A549 (cell line): ENCODE measurements around the gene TREM2. TPM values are rescaled to one million over a fixed set of nuclear protein-coding genes. Genes with fewer than 3 reads are reported as not detected.

Experiments used
- ATAC-seq, 2 experiments: fragments of 200-7000 bp in 1 of 2; fragments of >200 bp in 1 of 2; cut with Nextera tagmentation in 1 of 2; cut with Tn5 transposase in 1 of 2; 3 replicates each; pipeline versions ENCODE4 v1.8.0 to v1.9.1; 2018 to 2020; ENCODE audit warnings: mild to moderate bottlenecking in 1 of 2, moderate library complexity in 1 of 2
- CTCF ChIA-PET: fragments of 300-600 bp; sonication (Branson Sonifier 250); formaldehyde crosslinking; extraction: SDS; loops from one replicate; lab custom pipeline; 2021; ENCODE audit warnings: antibody characterized with exemption, inconsistent platforms; lab: Yijun Ruan, JAX
- POLR2A ChIA-PET: fragments of 350-600 bp; formaldehyde crosslinking; extraction: SDS; loops from one replicate; lab custom pipeline; 2021; ENCODE audit warnings: antibody characterized with exemption, inconsistent platforms; lab: Yijun Ruan, JAX
- DNase-seq, 2 experiments: peaks; one replicate each; pipeline versions ENCODE4 v3.0.0 to v3.0.0-alpha.2; 2011 to 2016; ENCODE audit warnings: low read depth in 1 of 2, low spot score in 1 of 2
- FAIRE-seq: peaks from 2 replicates; lab custom pipeline; 2011; peaks lifted over from hg19 to GRCh38; lab: Jason Lieb, UNC
- H3K27ac ChIP-seq, 2 experiments: fragments of >200 bp; sonication (Bioruptor Twin); formaldehyde crosslinking; 3 replicates each; pipeline ENCODE4 v1.5.1; 2016 to 2017
- H3K4me1 ChIP-seq: fragments of >200 bp; sonication (Bioruptor Twin); formaldehyde crosslinking; 3 replicates; pipeline ENCODE4 v1.6.1; 2016
- H3K4me2 ChIP-seq: fragments of >200 bp; sonication (Bioruptor Twin); formaldehyde crosslinking; 3 replicates; pipeline ENCODE4 v1.6.1; 2016
- H3K4me3 ChIP-seq: fragments of >200 bp; sonication (Bioruptor Twin); formaldehyde crosslinking; 3 replicates; pipeline ENCODE4 v1.5.1; 2016
- H3K9me3 ChIP-seq: fragments of >200 bp; sonication (Bioruptor Twin); formaldehyde crosslinking; 3 replicates; pipeline ENCODE4 v1.6.1; 2016
- CEBPB ChIP-seq, 2 experiments: fragments of >200 bp in 1 of 2; sonication (Bioruptor Twin) in 1 of 2; formaldehyde crosslinking in 1 of 2; IDR thresholded peaks; 2 replicates each; pipeline ENCODE4 v1.6.1; 2012 to 2016
- CHD2 ChIP-seq: fragments of 150-350 bp; IDR thresholded peaks from 2 replicates; pipeline ENCODE4 v1.6.1; 2014; ENCODE audit warnings: low read length; ENCODE audit not compliant: partially characterized antibody
- EP300 ChIP-seq, 2 experiments: fragments of >200 bp; sonication (Bioruptor Twin); formaldehyde crosslinking; IDR thresholded peaks; 2 replicates in 1 of 2; 3 replicates in 1 of 2; pipeline ENCODE4 v1.6.1; 2016 to 2017
- ESRRA ChIP-seq: fragments of 150-350 bp; IDR thresholded peaks from 2 replicates; pipeline ENCODE4 v1.6.1; 2014; ENCODE audit warnings: mild to moderate bottlenecking, low read length, borderline replicate concordance
- FOSL2 ChIP-seq, 2 experiments: fragments of 450-650 bp in 1 of 2; fragments of >200 bp in 1 of 2; sonication (Bioruptor Twin) in 1 of 2; formaldehyde crosslinking; IDR thresholded peaks; 2 replicates each; pipeline versions ENCODE4 v1.5.0 to v1.6.1; 2016 to 2020; ENCODE audit warnings: mild to moderate bottlenecking in 1 of 2, moderate library complexity in 1 of 2
- HOXA7 ChIP-seq: fragments of 250-450 bp; sonication (Bioruptor Pico); IDR thresholded peaks from 2 replicates; pipeline ENCODE4 v1.5.0; 2020; ENCODE audit warnings: mild to moderate bottlenecking, moderate library complexity
- HOXB13 ChIP-seq: fragments of 250-450 bp; sonication (Bioruptor Pico); IDR thresholded peaks from 2 replicates; pipeline ENCODE4 v1.5.0; 2020; ENCODE audit warnings: low read depth, mild to moderate bottlenecking, moderate library complexity
- JUN ChIP-seq, 2 experiments: fragments of >200 bp; sonication (Bioruptor Twin); formaldehyde crosslinking; IDR thresholded peaks; 2 replicates in 1 of 2; 3 replicates in 1 of 2; pipeline ENCODE4 v1.6.1; 2016 to 2017
- JUNB ChIP-seq: fragments of >200 bp; sonication (Bioruptor Twin); formaldehyde crosslinking; IDR thresholded peaks from 2 replicates; pipeline ENCODE4 v1.6.1; 2016
- KDM5A ChIP-seq: fragments of 200-600 bp; sonication (generic); IDR thresholded peaks from 2 replicates; pipeline ENCODE4 v1.6.1; 2016; ENCODE audit warnings: antibody characterized with exemption, mild to moderate bottlenecking
- MAFK ChIP-seq: fragments of 450-650 bp; IDR thresholded peaks from 2 replicates; pipeline ENCODE4 v1.6.1; 2014; ENCODE audit not compliant: partially characterized antibody
- MYC ChIP-seq: IDR thresholded peaks from 2 replicates; pipeline ENCODE4 v1.6.1; 2012; ENCODE audit warnings: mild to moderate bottlenecking, inconsistent platforms, low read length, improper control_type of control experiment, borderline replicate concordance
- NFE2L2 ChIP-seq: fragments of 150-350 bp; conservative IDR thresholded peaks from 2 replicates; pipeline ENCODE4 v1.6.1; 2014; ENCODE audit warnings: low read length
- NPAS2 ChIP-seq: fragments of 250-450 bp; sonication (Bioruptor Pico); IDR thresholded peaks from 2 replicates; pipeline ENCODE4 v1.8.0; 2022; ENCODE audit warnings: mild to moderate bottlenecking, moderate library complexity, borderline replicate concordance
- RCOR1 ChIP-seq: fragments of 150-350 bp; IDR thresholded peaks from 2 replicates; pipeline ENCODE4 v1.6.1; 2014; ENCODE audit warnings: antibody characterized with exemption, low read length, low read depth
- SMC3 ChIP-seq: fragments of >200 bp; sonication (Bioruptor Twin); formaldehyde crosslinking; IDR thresholded peaks from 3 replicates; pipeline ENCODE4 v1.6.1; 2018; ENCODE audit warnings: inconsistent platforms
- ZC3H11A ChIP-seq: fragments of 450-650 bp; IDR thresholded peaks from 2 replicates; pipeline ENCODE4 v1.6.1; 2014; ENCODE audit warnings: antibody characterized with exemption, mild to moderate bottlenecking
- ZNF302 ChIP-seq: fragments of 250-450 bp; sonication (Bioruptor Pico); IDR thresholded peaks from 2 replicates; pipeline ENCODE4 v1.9.0; 2021; ENCODE audit warnings: inconsistent platforms, mild to moderate bottlenecking, moderate library complexity
- ZSCAN20 ChIP-seq: fragments of 250-450 bp; sonication (Bioruptor Pico); IDR thresholded peaks from 2 replicates; pipeline ENCODE4 v1.8.0; 2022; ENCODE audit warnings: mild to moderate bottlenecking, moderate library complexity
- WGBS: methylation state at CpG from one replicate; pipeline ENCODE4 v1.1.6; 2017; ENCODE audit errors: missing lambda C conversion rate; 5-methylcytosine and 5-hydroxymethylcytosine counted together
- polyA plus RNA-seq, 4 experiments: library from polyadenylated mRNA; depleted of rRNA in 3 of 4; stranded (reverse); fragments of >200 nt; fragmentation: RNase III in 1 of 4; extraction: RNeasy Plus Mini Kit Qiagen cat#74134 plus additional on column Dnase treatment in 1 of 4; gene quantifications; 2 replicates in 3 of 4; 3 replicates in 1 of 4; pipeline ENCODE4 v1.2.3, GENCODE V29; 2011 to 2017
- TF ChIP-seq, protein P1 (sequence below): IDR thresholded peaks from 2 replicates; pipeline ENCODE4 v1.6.1; 2012; ENCODE audit warnings: low read depth, borderline replicate concordance
- TF ChIP-seq, protein P2 (sequence below): fragments of >200 bp; sonication (Bioruptor Twin); formaldehyde crosslinking; IDR thresholded peaks from 3 replicates; pipeline ENCODE4 v1.5.1; 2016

The TREM2 gene
- polyA plus RNA-seq, 2 of the 4 experiments (the other 2 are of a cell fraction) = not detected

DNA sequence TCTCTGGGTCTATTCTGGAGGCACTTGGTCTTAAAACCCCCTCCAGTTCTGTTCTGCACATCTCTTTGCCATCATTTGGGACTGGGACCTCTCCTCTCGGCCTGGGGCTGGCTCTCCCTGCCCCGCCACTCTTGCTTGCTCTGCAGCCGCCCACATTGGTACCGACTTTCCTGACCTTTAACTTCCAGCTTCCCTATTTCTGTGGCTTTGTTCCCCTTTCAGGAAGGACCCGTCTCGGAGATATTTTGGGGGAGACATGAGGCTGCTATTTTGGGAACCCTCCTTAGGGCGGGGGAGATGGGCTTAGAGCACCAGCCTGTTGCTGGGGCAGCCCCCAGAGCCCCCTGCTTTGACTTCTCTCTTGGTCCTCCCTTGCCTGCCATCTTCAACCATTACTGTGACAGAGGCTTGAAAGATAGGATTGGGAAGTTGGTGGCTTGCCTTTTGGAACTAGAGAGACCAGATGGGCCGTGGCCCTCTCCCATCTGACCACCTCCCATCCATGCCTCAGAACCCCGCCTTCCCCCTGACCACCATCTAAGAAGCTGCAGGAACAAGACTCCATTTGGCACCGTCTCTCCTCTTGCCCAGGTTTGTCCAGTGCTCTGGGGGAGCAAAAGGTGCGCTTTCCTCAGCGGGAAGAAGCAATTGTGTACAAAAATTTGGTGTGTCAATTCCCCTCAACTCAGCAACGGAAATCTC lies 914 bp downstream of the TREM2 start:
- ATAC-seq (no peak), DNase-seq (no peak), FAIRE-seq (no peak)
- no peak overlapping the region for H3K4me2 ChIP-seq
- 42% methylated on average over 13 of the region's 13 CpGs for WGBS
- no peak for TF ChIP-seq ZSCAN20 (CRISPR knock-in tag)
- no peak for TF ChIP-seq ZC3H11A
- no peak for TF ChIP-seq ZNF302
- no peak for TF ChIP-seq CHD2
- no peak for TF ChIP-seq JUN (IDR thresholded peaks at IDR 0.05)
- CTCF ChIA-PET = no interaction called here
- no peak overlapping the region for H3K27ac ChIP-seq
- POLR2A ChIA-PET = no interaction called here
- H3K9me3 ChIP-seq = no peaks in the 10 kb centered on the region
- no peak overlapping the region for H3K4me3 ChIP-seq
- H3K4me1 ChIP-seq = no peaks in the 10 kb centered on the region

DNA sequence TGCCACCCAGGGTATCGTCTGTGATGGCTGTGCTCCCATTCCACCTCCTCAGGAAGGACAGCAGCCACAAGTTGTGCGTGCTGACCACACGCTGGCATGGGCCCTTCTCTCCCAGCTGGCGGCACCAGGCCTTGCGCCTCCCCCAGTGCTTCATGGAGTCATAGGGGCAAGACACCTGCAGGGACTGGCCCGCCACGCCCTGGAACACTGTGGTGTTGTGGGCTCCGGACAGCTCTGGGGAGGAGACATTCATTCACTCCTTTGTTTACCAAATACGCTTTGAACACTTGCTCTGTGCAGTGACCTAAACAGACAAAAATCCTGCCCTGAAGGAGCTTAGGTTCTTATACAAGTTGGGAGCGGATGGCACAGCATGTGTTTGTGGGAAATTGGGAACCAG lies 1.5 kb downstream of the TREM2 start:
- no peak for TF ChIP-seq ESRRA
- TF ChIP-seq CEBPB (IDR thresholded peaks at IDR 0.05) = no peak
- no peak for TF ChIP-seq NPAS2 (CRISPR knock-in tag)
- no peak for TF ChIP-seq ZC3H11A
- no peak for TF ChIP-seq NFE2L2
- TF ChIP-seq JUNB = no peak
- no peak for TF ChIP-seq SMC3
- TF ChIP-seq, protein P1, sequence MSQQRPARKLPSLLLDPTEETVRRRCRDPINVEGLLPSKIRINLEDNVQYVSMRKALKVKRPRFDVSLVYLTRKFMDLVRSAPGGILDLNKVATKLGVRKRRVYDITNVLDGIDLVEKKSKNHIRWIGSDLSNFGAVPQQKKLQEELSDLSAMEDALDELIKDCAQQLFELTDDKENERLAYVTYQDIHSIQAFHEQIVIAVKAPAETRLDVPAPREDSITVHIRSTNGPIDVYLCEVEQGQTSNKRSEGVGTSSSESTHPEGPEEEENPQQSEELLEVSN = no peak
- TF ChIP-seq KDM5A = no peak
- no peak for TF ChIP-seq MYC
- ChIA-PET POLR2A (no interaction called here), CTCF (no interaction called here)
- Histone ChIP-seq H3K4me3 (no peak overlapping the region), H3K4me2 (no peak overlapping the region), H3K4me1 (no peaks in the 10 kb centered on the region), H3K9me3 (no peaks in the 10 kb centered on the region), H3K27ac (no peak overlapping the region)
- FAIRE-seq = no peak
- WGBS = 36% methylated on average over 3 of the region's 10 CpGs
- ATAC-seq = no peak
- no peak for DNase-seq

DNA sequence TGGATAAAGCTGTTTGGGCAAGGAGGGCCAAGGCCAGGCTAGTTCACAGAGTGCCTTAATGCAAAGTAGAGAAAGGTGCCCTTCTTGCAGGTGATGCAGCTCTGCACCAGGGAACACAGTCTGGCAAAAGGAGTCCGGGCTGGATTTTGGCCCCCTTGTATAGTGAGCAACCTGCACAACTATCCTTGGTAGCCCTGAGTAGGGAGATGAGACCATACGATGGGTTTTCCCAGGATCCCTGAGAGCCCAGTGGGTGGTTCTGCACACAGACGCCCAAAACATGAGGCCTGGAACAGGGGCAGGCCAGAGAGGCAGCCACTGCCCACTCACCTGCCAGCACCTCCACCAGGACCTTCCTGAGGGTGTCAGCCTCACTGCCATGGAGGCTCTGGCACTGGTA lies 2.0 kb downstream of the TREM2 start:
- H3K9me3 ChIP-seq = no peaks in the 10 kb centered on the region
- DNase-seq (no peak), ATAC-seq (no peak), FAIRE-seq (no peak)
- H3K4me1 ChIP-seq = no peaks in the 10 kb centered on the region
- no peak overlapping the region for H3K27ac ChIP-seq
- CTCF ChIA-PET = interaction anchor here (0.6 kb wide), 1 partner anchor 318 kb away, joined by 3 read pairs; no protein-coding TSS in a partner anchor
- WGBS = 0% methylated on average over 2 of the region's 3 CpGs
- TF ChIP-seq HOXB13 (no peak), EP300 (IDR thresholded peaks at IDR 0.05) (no peak), MAFK (no peak), FOSL2 (IDR thresholded peaks at IDR 0.05) (no peak), FOSL2 (CRISPR knock-in tag; IDR thresholded peaks at IDR 0.05) (no peak), HOXA7 (CRISPR knock-in tag) (no peak), RCOR1 (no peak), KDM5A (no peak)
- TF ChIP-seq, protein P2, sequence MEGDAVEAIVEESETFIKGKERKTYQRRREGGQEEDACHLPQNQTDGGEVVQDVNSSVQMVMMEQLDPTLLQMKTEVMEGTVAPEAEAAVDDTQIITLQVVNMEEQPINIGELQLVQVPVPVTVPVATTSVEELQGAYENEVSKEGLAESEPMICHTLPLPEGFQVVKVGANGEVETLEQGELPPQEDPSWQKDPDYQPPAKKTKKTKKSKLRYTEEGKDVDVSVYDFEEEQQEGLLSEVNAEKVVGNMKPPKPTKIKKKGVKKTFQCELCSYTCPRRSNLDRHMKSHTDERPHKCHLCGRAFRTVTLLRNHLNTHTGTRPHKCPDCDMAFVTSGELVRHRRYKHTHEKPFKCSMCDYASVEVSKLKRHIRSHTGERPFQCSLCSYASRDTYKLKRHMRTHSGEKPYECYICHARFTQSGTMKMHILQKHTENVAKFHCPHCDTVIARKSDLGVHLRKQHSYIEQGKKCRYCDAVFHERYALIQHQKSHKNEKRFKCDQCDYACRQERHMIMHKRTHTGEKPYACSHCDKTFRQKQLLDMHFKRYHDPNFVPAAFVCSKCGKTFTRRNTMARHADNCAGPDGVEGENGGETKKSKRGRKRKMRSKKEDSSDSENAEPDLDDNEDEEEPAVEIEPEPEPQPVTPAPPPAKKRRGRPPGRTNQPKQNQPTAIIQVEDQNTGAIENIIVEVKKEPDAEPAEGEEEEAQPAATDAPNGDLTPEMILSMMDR = no peak
- POLR2A ChIA-PET = no interaction called here
- H3K4me2 ChIP-seq = no peak overlapping the region
- no peak overlapping the region for H3K4me3 ChIP-seq
